Endometrial microvascular endothelial cells (primary cell): Measurements from ENCODE around the gene TACC2. TPM values are rescaled to one million over a fixed set of nuclear protein-coding genes. Genes with fewer than 3 reads are reported as not detected.
"Not testable (repeated sequence)": the region's sequence is repeated elsewhere in the genome, so short reads cannot be mapped to it uniquely, and the experiment has no call there.

Experiments
- in situ Hi-C: cut with HindIII; loops from 2 replicates; pipeline ENCODE4 v1.10.0; 2017; ENCODE audit warnings: low sequenced_read_pairs, low pct_unique_long_range_greater_than_20kb; ENCODE audit errors: inconsistent ontology term
- total RNA-seq: library from RNA; depleted of rRNA; stranded (reverse); fragments of >200 nt; gene quantifications from one replicate; pipeline ENCODE4 v1.2.3, GENCODE V29; 2015; ENCODE audit errors: inconsistent ontology term

Gene TACC2
- total RNA-seq, 1 donor from 2014 or later: 21.9 TPM

- in situ Hi-C loops: no loop called here
Measured at GRCh38 chr10:122194251-122194650, 205.3 kb downstream of the TACC2 start.

DNA sequence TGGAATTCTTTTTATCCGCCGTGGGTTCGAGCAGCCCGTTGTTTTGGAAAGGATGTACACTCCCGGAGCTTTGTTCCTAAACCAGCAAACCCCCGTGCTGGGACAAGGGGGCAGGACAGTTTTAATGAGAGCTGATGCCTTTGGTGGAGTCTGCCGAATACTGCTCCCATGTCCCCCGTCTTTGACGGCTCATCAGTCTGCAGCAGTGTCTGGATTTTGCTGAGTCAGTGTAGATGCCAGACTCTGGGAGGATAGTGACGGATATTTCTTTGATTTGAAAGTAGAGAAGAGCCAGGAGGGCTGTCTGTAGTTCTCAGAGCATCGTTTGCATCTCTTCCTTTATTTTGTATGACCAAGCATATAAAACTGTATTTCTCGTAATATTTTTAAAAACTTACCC lies 207.3 kb downstream of the TACC2 start:
- in situ Hi-C loops: no loop called here

- in situ Hi-C loops: no loop called here
Measured at GRCh38 chr10:122197611-122198222, 208.8 kb downstream of the TACC2 start.

GRCh38 chr10:122198631-122199030 lies 209.7 kb downstream of the TACC2 start:
- in situ Hi-C loops: no loop called here

GRCh38 chr10:122199070-122199469 lies 210.1 kb downstream of the TACC2 start:
- in situ Hi-C loops: no loop called here

- in situ Hi-C loops: no loop called here
Measured at GRCh38 chr10:122199689-122200088, 210.7 kb downstream of the TACC2 start.

DNA sequence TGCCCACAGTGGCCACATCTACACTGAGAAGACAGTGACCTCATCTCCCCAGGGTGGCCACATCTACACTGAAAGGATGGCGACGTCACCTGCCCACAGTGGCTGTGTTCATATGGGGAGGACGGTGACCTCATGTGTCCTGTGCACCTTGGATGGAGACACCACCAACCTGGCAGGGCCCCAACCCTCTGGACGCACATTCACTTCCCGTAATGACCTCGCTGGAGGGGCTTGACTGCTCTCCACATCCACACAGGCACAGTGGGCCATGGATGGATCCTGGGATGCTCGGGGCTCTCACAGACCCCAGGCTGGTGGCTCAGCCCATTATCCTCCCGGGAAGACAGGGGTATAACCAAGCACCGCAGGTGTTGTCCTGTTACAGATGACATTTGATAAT lies 212.4 kb downstream of the TACC2 start:
- in situ Hi-C loops: no loop called here

DNA sequence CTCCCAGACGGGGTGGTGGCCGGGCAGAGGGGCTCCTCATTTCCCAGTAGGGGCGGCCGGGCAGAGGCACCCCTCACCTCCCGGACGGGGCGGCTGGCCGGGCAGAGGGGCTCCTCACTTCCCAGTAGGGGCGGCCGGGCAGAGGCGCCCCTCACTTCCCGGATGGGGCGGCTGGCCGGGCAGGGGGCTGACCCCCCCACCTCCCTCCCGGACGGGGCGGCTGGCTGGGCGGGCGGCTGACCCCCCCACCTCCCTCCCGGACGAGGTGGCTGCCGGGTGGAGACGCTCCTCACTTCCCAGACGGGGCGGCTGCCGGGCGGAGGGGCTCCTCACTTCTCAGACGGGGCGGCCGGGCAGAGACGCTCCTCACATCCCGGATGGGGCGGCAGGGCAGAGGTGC lies 214.2 kb downstream of the TACC2 start:
- in situ Hi-C loops: not testable (repeated sequence)

DNA sequence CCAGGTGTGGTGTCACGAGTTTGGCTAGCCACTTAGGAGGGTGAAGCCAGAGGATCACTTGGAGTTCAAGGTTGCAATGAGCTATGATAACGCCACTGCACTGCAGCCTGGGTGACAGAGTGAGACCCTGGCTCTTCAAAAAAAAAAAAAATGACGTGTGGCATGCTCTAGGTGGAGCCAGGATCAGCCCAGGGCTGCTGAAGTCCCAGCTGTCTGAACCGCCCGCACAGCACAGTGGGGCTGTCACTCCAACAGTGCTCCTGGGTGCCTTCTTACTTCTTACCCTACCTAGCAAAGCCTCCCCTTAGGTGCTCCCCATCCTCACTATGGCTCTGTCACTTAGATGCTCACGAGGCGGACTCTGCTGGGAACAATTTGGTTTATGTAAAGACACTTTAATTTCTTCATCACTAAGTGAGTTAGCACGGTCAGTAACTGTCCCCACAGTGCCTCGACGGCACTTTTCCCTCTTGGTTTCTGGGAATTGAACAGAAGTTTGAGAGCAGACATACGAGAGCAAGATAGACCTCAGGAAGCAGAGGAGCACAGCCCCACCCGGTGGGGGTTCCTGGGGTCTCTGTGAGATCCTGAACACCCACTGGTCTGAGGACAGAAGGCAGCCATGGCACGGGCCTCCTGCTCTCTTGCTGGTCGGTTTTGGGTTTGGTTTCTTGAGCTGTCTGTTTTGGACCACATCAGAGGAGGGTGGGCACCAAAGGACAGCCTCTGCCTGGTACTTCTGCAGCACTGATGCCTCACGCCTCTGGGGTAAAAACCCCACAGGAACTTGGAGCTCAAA lies 215.9 kb downstream of the TACC2 start:
- in situ Hi-C loops: no loop called here

DNA sequence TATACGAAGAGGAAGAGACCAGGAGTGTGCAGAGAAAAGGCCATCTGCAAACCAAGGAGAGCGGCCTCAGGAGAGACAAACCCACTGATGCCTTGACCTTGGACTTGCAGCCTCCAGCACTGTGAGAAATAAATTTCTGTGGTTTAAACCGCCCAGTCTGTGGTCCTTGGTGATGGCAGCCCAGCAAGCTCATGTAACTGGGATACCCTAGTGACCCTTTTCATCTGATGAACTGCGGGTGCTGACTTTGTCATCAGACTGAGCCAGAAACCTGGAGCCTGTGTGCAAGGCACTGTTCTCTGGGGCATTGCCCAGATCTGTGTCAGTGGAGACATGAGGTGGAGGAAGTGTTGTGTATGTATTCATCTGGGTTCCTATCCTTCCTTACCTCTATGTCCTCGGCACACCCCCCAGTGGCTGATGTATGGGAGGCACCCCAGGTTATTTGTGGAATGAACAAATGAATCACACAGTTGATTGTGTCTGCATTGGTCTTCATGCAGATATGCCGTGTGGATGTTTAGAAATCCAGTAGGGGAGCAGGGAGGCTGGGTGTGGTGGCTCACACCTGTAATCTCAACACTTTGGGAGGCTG lies 217.6 kb downstream of the TACC2 start:
- in situ Hi-C loops: no loop called here

DNA sequence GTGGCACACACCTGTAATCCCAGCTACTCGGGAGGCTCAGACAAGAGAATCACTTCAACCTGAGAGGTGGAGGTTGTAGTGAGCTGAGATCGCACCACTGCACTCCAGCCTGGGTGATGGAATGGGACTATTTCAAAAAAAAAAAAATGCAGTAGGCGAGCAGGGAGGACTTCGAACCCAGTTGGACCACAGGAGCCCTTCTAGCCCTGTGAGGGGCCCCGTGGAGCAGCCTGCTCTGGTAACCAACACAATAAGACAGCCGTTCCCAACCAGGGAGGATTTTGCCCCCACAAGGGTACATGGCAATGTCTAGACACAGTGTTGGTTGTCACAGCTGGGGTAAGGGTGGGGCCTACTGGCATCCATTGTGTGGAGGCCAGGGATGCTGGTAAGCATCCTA lies 218.2 kb downstream of the TACC2 start:
- in situ Hi-C loops: no loop called here

GRCh38 chr10:122207596-122207995 lies 218.6 kb downstream of the TACC2 start:
- in situ Hi-C loops: no loop called here

GRCh38 chr10:122208571-122209430 lies 219.8 kb downstream of the TACC2 start:
- in situ Hi-C loops: no loop called here

GRCh38 chr10:122210481-122211265 lies 221.7 kb downstream of the TACC2 start:
- in situ Hi-C loops: no loop called here

DNA sequence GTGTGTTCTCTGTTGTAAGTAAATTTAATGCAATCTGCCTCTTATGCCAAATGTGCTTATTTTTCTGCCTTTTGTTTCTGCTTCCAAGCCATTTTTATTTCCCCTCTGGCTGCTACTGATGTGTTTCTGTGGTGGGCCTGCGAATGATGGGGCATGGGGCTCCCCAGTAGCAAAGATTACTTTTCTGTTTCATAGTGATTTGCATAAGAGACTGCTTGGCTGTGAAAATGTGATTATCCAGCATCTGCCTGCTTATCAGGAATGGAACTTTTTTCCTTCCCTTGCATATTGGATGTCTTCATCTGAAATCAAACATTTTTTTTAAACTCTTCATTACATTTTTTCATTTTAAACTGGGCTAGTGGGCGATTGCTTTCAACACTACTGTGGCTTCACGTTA lies 224.4 kb downstream of the TACC2 start:
- in situ Hi-C loops: no loop called here

- in situ Hi-C loops: no loop called here
Measured at GRCh38 chr10:122213766-122214165, 224.8 kb downstream of the TACC2 start.

- in situ Hi-C loops: no loop called here
Measured at GRCh38 chr10:122216047-122216446, 227.1 kb downstream of the TACC2 start.

- in situ Hi-C loops: no loop called here
Measured at GRCh38 chr10:122219340-122219739, 230.4 kb downstream of the TACC2 start.

GRCh38 chr10:122220736-122221135 lies 231.8 kb downstream of the TACC2 start:
- in situ Hi-C loops: no loop called here
